ENCODE data around the gene DCANP1. TPM values are rescaled to one million over a fixed set of nuclear protein-coding genes. Genes with fewer than 3 reads are reported as not detected.

The DCANP1 gene
- polyA plus RNA-seq, 2 of the 4 experiments (the other 2 are of a cell fraction), result not detected

GRCh38 chr5:135467871-135468485 is 20.8 kb upstream of the DCANP1 start (continued):
- no peak for TF ChIP-seq RFX5 (IDR thresholded peaks at IDR 0.05)

DNA sequence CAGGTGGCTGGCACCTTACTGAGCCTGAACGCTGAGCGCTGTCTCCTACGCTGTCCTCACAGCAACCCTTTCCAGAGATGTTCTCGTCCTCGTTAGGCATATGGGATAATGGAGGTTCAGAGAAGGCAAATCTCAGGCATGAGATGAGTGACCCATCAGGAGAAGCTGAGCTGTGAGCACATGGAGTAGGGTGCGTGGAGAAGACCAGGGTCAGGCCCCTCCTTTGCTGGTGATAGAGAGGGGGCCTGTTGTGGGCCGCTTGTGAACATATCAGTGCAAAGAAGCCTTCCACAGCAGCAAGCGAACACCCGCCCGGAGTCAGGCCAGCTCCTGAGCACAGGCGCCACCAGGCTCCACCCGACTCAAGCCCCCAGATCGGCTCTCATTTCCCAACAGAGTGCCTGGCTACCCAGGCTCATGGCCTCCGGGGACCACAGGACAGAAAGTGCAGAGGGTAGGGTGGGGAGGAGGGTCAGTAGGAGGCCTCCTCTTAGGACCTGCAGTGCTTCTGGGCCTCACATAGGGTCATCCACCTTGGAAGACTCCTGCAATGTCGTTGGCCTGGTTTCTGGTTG is 20.0 kb upstream of the DCANP1 start:
- no peak overlapping the region for H3K27ac ChIP-seq
- no peak overlapping the region for H3K4me2 ChIP-seq
- no peaks in the 10 kb centered on the region for H3K9me3 ChIP-seq
- no peaks in the 10 kb centered on the region for H3K4me1 ChIP-seq
- no peak for ATAC-seq
- ChIA-PET POLR2A (no interaction called here), CTCF (interaction anchor here (0.8 to 37.5 kb wide), 24 partner anchors 9 to 415 kb away, joined by 3 to 1932 read pairs (median 13); partner anchors contain the start of genes DCANP1, SLC25A48 and TIFAB)
- no peak for FAIRE-seq
- no peak overlapping the region for H3K4me3 ChIP-seq
- DNase-seq (ENCODE audit: low read depth in 1 of 2, low spot score in 1 of 2), result no peak
- 73% methylated on average over 12 of the region's 15 CpGs for WGBS (ENCODE audit: missing lambda C conversion rate)
- no peak for TF ChIP-seq RCOR1 (IDR thresholded peaks at IDR 0.05; ENCODE audit: low read depth, low read length)
- TF ChIP-seq RFX5 (IDR thresholded peaks at IDR 0.05), result no peak

DNA sequence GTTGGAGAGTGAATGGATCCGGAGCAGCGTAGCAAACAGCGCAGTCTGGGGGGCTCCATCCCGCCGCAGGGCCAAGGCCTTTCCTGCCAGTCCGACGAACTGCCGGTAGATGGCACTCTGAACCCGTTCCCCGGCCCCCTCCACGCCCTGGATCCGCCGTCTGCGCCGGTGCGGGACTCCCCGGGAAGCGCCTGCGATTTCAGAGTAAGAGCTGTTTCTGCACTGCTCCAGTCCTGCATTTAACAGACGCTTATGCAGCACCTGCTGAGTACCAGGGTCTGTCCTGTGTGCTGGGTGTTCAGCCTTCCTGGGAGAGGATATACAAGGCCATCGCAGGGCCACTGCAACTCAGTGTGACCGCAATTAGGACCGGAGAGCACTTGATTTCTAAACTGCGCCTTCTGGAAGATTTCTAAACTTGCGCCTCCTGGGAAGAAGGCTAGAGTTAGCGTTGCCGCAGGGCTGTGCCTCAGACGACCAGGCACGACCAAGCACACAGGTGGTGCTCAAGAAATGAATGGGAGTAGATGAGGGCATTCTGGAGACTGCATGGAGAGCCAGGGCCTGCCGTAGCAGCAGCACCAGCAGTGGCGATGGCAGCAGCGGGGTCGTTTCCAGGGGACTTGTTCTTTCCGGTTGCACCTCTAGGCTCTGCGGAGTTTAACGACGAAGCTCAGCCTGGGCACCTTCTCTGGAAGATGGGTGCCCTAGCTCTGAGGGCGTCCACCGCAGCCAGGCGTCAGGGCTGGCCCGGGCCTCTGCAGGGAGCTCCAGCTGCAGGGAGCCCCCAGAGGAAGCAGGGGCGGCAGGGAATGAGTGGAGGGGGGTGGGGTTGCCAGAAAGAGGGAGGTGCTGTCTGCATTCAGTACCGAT is 19.3 kb upstream of the DCANP1 start:
- H3K27ac ChIP-seq, result peak overlapping the region in 1 of 2 experiments; percentile 56; a peak in 2 of 6 replicates
- FAIRE-seq (no peak), ATAC-seq (peak; percentile 87 to 95), DNase-seq (ENCODE audit: low read depth in 1 of 2, low spot score in 1 of 2) (peak; percentile 61 to 87)
- 50% methylated on average over 30 of the region's 43 CpGs for WGBS (ENCODE audit: missing lambda C conversion rate)
- peak overlapping the region; percentile 51 for H3K4me2 ChIP-seq
- H3K4me1 ChIP-seq, result no peaks in the 10 kb centered on the region
- CTCF ChIA-PET, result interaction anchor here (0.5 to 37.5 kb wide), 47 partner anchors 10 to 1048 kb away, joined by 3 to 1932 read pairs (median 6); partner anchors contain the start of genes DCANP1, SLC25A48 and TIFAB
- H3K4me3 ChIP-seq, result no peak overlapping the region
- POLR2A ChIA-PET, result interaction anchor here (1.4 kb wide), 1 partner anchor 100 kb away, joined by 3 read pairs; no protein-coding TSS in a partner anchor
- no peak for TF ChIP-seq RCOR1 (IDR thresholded peaks at IDR 0.05; ENCODE audit: low read depth, low read length)
- peak; percentile 85 for TF ChIP-seq CTCF (IDR thresholded peaks at IDR 0.05)
- TF ChIP-seq, protein P1, sequence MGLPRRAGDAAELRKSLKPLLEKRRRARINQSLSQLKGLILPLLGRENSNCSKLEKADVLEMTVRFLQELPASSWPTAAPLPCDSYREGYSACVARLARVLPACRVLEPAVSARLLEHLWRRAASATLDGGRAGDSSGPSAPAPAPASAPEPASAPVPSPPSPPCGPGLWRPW (IDR thresholded peaks at IDR 0.05), result no peak
- TF ChIP-seq SMC3 (IDR thresholded peaks at IDR 0.05), result peak; percentile 93
- peak; percentile 93 to 98 for TF ChIP-seq RAD21 (conservative IDR thresholded peaks at IDR 0.05 in 1 of 2, IDR thresholded peaks at IDR 0.05 in 1 of 2)
- no peak for TF ChIP-seq FOSL2 (IDR thresholded peaks at IDR 0.05)
- TF ChIP-seq FOSL2 (CRISPR knock-in tag; IDR thresholded peaks at IDR 0.05), result no peak
- no peaks in the 10 kb centered on the region for H3K9me3 ChIP-seq

GRCh38 chr5:135465391-135466122 is 18.4 kb upstream of the DCANP1 start:
- ChIA-PET POLR2A (interaction anchor here (1.4 kb wide), 1 partner anchor 101 kb away, joined by 3 read pairs; no protein-coding TSS in a partner anchor), CTCF (interaction anchor here (0.5 to 37.5 kb wide), 42 partner anchors 9 to 788 kb away, joined by 3 to 1932 read pairs (median 6); partner anchors contain the start of genes DCANP1, SLC25A48 and TIFAB)
- H3K27ac ChIP-seq, result no peak overlapping the region
- no peaks in the 10 kb centered on the region for H3K9me3 ChIP-seq
- H3K4me1 ChIP-seq, result no peaks in the 10 kb centered on the region
- DNase-seq (ENCODE audit: low read depth in 1 of 2, low spot score in 1 of 2) (no peak), ATAC-seq (peak in 1 of 2 experiments; percentile 18; a peak in 2 of 6 replicates), FAIRE-seq (no peak)
- WGBS (ENCODE audit: missing lambda C conversion rate), result 52% methylated on average over 12 of the region's 12 CpGs
- H3K4me2 ChIP-seq, result peak overlapping the region; percentile 51; the same call in 1 of the 3 replicates
- TF ChIP-seq CEBPB (IDR thresholded peaks at IDR 0.05), result no peak
- TF ChIP-seq HDAC2 (IDR thresholded peaks at IDR 0.05), result no peak
- TF ChIP-seq TFCP2L1 (CRISPR knock-in tag; IDR thresholded peaks at IDR 0.05), result no peak
- no peak overlapping the region for H3K4me3 ChIP-seq
